Neural progenitor cell (in vitro differentiated cells): Measurements from ENCODE around the gene TLCD5.

ENCODE experiments used
- EZH2 ChIP-seq: fragments of 200-600 bp; sonication (generic); IDR thresholded peaks from 2 replicates; pipeline ENCODE4 v1.6.1; 2017; ENCODE audit warnings: antibody characterized with exemption, mild to moderate bottlenecking, moderate library complexity
- TF ChIP-seq, protein P1 (sequence below): fragments of 200-600 bp; sonication (generic); IDR thresholded peaks from 2 replicates; pipeline ENCODE4 v1.5.1; 2017; ENCODE audit warnings: antibody characterized with exemption, mild to moderate bottlenecking

DNA sequence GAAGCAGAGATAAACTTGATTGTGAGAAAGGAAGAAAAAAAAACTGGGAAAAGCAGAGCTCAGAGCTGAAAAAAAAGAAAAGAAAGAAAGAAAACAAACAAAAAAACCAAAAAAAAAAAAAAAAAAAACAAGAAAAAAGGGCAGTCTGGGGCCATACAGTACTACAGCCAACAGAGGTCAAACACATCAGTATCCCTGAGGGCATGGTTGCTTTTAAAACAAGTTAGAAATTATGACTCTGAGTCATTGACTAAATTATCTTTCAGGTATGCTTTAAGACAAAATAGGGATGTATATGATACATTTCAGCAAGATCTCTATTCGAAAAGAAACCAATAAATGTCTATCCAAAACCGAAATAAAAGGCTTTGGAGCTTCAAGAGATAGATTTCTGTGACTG lies 37.1 kb upstream of the TLCD5 start:
- TF ChIP-seq, protein P1, sequence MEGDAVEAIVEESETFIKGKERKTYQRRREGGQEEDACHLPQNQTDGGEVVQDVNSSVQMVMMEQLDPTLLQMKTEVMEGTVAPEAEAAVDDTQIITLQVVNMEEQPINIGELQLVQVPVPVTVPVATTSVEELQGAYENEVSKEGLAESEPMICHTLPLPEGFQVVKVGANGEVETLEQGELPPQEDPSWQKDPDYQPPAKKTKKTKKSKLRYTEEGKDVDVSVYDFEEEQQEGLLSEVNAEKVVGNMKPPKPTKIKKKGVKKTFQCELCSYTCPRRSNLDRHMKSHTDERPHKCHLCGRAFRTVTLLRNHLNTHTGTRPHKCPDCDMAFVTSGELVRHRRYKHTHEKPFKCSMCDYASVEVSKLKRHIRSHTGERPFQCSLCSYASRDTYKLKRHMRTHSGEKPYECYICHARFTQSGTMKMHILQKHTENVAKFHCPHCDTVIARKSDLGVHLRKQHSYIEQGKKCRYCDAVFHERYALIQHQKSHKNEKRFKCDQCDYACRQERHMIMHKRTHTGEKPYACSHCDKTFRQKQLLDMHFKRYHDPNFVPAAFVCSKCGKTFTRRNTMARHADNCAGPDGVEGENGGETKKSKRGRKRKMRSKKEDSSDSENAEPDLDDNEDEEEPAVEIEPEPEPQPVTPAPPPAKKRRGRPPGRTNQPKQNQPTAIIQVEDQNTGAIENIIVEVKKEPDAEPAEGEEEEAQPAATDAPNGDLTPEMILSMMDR = no peak
- no peak for TF ChIP-seq EZH2
